ENCODE data around the gene GJA5. TPM values are rescaled to one million over a fixed set of nuclear protein-coding genes. Genes with fewer than 3 reads are reported as not detected.

Gene GJA5
- total RNA-seq, 1 experiment from 2014 or later = 0.39 TPM

DNA sequence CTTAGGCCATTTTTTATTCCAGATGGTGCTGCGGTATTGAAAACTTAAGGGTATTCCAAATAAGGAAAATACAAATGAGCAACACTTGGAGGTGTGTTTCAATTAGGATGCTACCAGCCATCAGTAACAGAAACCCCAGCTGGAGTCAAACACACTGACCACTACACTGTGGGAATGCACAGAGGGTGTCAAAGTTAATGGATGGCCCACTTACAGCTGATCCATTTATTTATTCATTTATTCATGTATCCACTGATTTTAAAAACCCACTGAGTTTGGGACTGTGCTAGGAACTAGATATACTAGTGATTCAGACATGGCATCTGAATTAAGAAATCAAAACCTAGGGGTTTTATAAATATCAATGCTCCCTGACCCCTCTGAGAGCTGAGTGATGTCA is 24.5 kb upstream of the GJA5 start:
- no peak overlapping the region for H3K4ac ChIP-seq (ENCODE audit: low read depth, low read length)
- no peak overlapping the region for H4K8ac ChIP-seq (replicated peaks; ENCODE audit: insufficient read length, low read depth, low read length)
- no peaks in the 10 kb centered on the region for H3K23me2 ChIP-seq (ENCODE audit: insufficient read length, low read depth, low read length, poor library complexity, severe bottlenecking)
- no peak overlapping the region for H3K4me2 ChIP-seq (ENCODE audit: insufficient read depth, insufficient read length, low read length)
- H3K79me2 ChIP-seq (ENCODE audit: insufficient read depth, low read length) = no peaks in the 10 kb centered on the region
- Mint-ChIP-seq H3K27ac (no peak overlapping the region), H3K4me3 (no peak overlapping the region), H3K9me3 (no peaks in the 10 kb centered on the region), H3K27me3 (ENCODE audit: low read depth) (peaks cover 9% of the 10 kb centered on the region; the same call in 1 of the 2 replicates), H3K4me1 (peaks cover 18 to 27% of the 10 kb centered on the region in 2 experiments), H3K36me3 (ENCODE audit: insufficient read depth in 1 of 3, low read depth in 3 of 3) (no peaks in the 10 kb centered on the region; a peak in 2 of 7 replicates)
- H2BK5ac ChIP-seq (ENCODE audit: insufficient read length, low read length) = no peak overlapping the region
- H2AFZ ChIP-seq (ENCODE audit: low read length) = no peak overlapping the region
- 0 out of 2 replicates have a peak, but pooled peaks cover 2% of the 10 kb centered on the region for H3K4me1 ChIP-seq (ENCODE audit: insufficient read depth, low read length)
- no peak overlapping the region for H2BK120ac ChIP-seq (ENCODE audit: low read depth, low read length, poor library complexity, severe bottlenecking)
- H3K14ac ChIP-seq (ENCODE audit: insufficient read depth, low read length) = no peak overlapping the region
- H3K27ac ChIP-seq (ENCODE audit: insufficient read length, low read depth, low read length) = no peak overlapping the region
- H3K23ac ChIP-seq (ENCODE audit: insufficient read length, low read depth, low read length) = no peak overlapping the region
- no peak overlapping the region for H2BK12ac ChIP-seq (ENCODE audit: insufficient read length, low read depth, low read length)
- H3T11ph ChIP-seq (ENCODE audit: low read length) = no peak overlapping the region
- no peak overlapping the region for H4K91ac ChIP-seq (ENCODE audit: insufficient read length, low read depth, low read length)
- no peak overlapping the region for H4K5ac ChIP-seq (ENCODE audit: insufficient read length, low read depth, low read length)
- WGBS (ENCODE audit: extremely low coverage, insufficient read length, low lambda C conversion rate) = no CpG with 5 or more reads among the region's 1 CpG
- H2BK20ac ChIP-seq (ENCODE audit: low read depth, low read length, poor library complexity, severe bottlenecking) = no peak overlapping the region
- no peaks in the 10 kb centered on the region for H3K79me1 ChIP-seq (ENCODE audit: insufficient read depth, low read depth, low read length, poor library complexity, severe bottlenecking)
- H3K9me3 ChIP-seq (ENCODE audit: control insufficient read depth, low read depth, low read length) = no peaks in the 10 kb centered on the region
- no peak overlapping the region for H3K9ac ChIP-seq (ENCODE audit: extremely low read depth, insufficient read length, low read length)
- H4K20me1 ChIP-seq (ENCODE audit: control insufficient read depth, insufficient read depth, insufficient read length) = no peaks in the 10 kb centered on the region
- no peak for DNase-seq
- no peak overlapping the region for H2AK5ac ChIP-seq (ENCODE audit: insufficient read length, low read length)
- TF ChIP-seq, protein P1, sequence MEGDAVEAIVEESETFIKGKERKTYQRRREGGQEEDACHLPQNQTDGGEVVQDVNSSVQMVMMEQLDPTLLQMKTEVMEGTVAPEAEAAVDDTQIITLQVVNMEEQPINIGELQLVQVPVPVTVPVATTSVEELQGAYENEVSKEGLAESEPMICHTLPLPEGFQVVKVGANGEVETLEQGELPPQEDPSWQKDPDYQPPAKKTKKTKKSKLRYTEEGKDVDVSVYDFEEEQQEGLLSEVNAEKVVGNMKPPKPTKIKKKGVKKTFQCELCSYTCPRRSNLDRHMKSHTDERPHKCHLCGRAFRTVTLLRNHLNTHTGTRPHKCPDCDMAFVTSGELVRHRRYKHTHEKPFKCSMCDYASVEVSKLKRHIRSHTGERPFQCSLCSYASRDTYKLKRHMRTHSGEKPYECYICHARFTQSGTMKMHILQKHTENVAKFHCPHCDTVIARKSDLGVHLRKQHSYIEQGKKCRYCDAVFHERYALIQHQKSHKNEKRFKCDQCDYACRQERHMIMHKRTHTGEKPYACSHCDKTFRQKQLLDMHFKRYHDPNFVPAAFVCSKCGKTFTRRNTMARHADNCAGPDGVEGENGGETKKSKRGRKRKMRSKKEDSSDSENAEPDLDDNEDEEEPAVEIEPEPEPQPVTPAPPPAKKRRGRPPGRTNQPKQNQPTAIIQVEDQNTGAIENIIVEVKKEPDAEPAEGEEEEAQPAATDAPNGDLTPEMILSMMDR (conservative IDR thresholded peaks at IDR 0.05) = no peak
- no peak overlapping the region for H2BK15ac ChIP-seq (ENCODE audit: low read depth, low read length)
- H3K18ac ChIP-seq (ENCODE audit: insufficient read length, low read depth, low read length) = no peak overlapping the region
- H3K56ac ChIP-seq (ENCODE audit: insufficient read length, low read depth, low read length) = no peak overlapping the region
- H3K27me3 ChIP-seq (ENCODE audit: insufficient read depth, low read length) = no peaks in the 10 kb centered on the region; the same call in 1 of the 2 replicates
